Keratinocyte (primary cell): ENCODE data around the gene POU6F2.

Source experiments
- EZH2 ChIP-seq: IDR thresholded peaks from one replicate; pipeline ENCODE4 v1.6.1; 2012; ENCODE audit warnings: inconsistent platforms, mild to moderate bottlenecking, low read length, moderate library complexity
- TF ChIP-seq, protein P1 (sequence below), 3 experiments: IDR thresholded peaks in 1 of 3; conservative IDR thresholded peaks in 1 of 3; optimal IDR thresholded peaks in 1 of 3; 2 replicates in 2 of 3; 3 replicates in 1 of 3; pipeline versions ENCODE3 to v1.5.1; 2011; ENCODE audit warnings: low read length in 3 of 3, mild to moderate bottlenecking in 3 of 3, moderate library complexity in 2 of 3, control low read depth in 1 of 3, inconsistent platforms in 1 of 3; ENCODE audit not compliant: insufficient read depth in 2 of 3; ENCODE audit errors: extremely low read depth in 1 of 3

GRCh38 chr7:39459636-39460035 lies 481.9 kb downstream of the POU6F2 start:
- TF ChIP-seq EZH2: no peak
- TF ChIP-seq, protein P1, sequence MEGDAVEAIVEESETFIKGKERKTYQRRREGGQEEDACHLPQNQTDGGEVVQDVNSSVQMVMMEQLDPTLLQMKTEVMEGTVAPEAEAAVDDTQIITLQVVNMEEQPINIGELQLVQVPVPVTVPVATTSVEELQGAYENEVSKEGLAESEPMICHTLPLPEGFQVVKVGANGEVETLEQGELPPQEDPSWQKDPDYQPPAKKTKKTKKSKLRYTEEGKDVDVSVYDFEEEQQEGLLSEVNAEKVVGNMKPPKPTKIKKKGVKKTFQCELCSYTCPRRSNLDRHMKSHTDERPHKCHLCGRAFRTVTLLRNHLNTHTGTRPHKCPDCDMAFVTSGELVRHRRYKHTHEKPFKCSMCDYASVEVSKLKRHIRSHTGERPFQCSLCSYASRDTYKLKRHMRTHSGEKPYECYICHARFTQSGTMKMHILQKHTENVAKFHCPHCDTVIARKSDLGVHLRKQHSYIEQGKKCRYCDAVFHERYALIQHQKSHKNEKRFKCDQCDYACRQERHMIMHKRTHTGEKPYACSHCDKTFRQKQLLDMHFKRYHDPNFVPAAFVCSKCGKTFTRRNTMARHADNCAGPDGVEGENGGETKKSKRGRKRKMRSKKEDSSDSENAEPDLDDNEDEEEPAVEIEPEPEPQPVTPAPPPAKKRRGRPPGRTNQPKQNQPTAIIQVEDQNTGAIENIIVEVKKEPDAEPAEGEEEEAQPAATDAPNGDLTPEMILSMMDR (optimal IDR thresholded peaks at IDR 0.05 in 1 of 3, IDR thresholded peaks at IDR 0.05 in 1 of 3, conservative IDR thresholded peaks at IDR 0.05 in 1 of 3; ENCODE audit: extremely low read depth in 1 of 3, insufficient read depth in 2 of 3, low read length in 3 of 3): no peak
